Activated T-cell treated with anti-CD3 and anti-CD28 coated beads, Interleukin-2, amount 50 U/mL, for 4 hours (primary cell): ENCODE data around the gene POFUT2. TPM values are rescaled to one million over a fixed set of nuclear protein-coding genes. Genes with fewer than 3 reads are reported as not detected.
"Not testable (repeated sequence)": the region's sequence is repeated elsewhere in the genome, so short reads cannot be mapped to it uniquely, and the experiment has no call there.

Experiments
- ATAC-seq, 2 donors: fragments of 200-7000 bp; cut with Tn5 transposase; one replicate each; pipeline ENCODE4 v1.10.0; 2021
- DNase-seq: peaks from one replicate; pipeline ENCODE4 v3.0.0-alpha.2; 2020
- H3K27me3 Mint-ChIP-seq: one replicate; pipeline ENCODE4 v1.8.0; 2021; ENCODE audit warnings: low read depth, mixed read lengths
- H3K36me3 Mint-ChIP-seq: one replicate; pipeline ENCODE4 v1.8.0; 2022; ENCODE audit warnings: mixed read lengths; ENCODE audit not compliant: insufficient read depth
- H3K4me1 Mint-ChIP-seq: one replicate; pipeline ENCODE4 v1.8.0; 2021; ENCODE audit warnings: low read depth, mixed read lengths
- H3K4me3 Mint-ChIP-seq: one replicate; pipeline ENCODE4 v1.8.0; 2021; ENCODE audit warnings: mild to moderate bottlenecking, moderate library complexity, mixed read lengths
- H3K9me3 Mint-ChIP-seq: one replicate; pipeline ENCODE4 v1.8.0; 2021; ENCODE audit warnings: mixed read lengths
- total RNA-seq, 3 donors: library from RNA; stranded (reverse); gene quantifications; one replicate each; pipeline ENCODE4 v1.2.1, GENCODE V29; 2021

Gene POFUT2
- total RNA-seq, 3 donors from 2014 or later = 14.4 to 17.1 (median 15.1) TPM

DNA sequence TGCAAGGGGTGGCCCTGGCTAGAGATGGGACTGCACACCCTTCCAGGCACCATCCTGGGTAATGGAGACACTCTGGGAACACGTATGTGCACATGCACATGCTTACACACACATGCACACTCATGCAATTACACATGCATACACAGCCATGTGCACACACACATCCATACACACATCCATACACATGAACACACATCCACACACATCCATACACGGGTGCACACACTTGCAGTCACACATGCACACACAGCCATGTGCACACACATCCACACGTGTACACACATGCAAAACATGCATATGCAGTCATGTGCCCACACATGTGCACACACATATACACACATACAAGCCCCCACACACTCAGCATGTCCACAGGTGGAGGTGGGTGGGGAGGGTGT lies 22.3 kb upstream of the POFUT2 start:
- DNase-seq (no peak), ATAC-seq (no peak)
- peaks cover 25% of the 10 kb centered on the region for H3K4me1 Mint-ChIP-seq
- peaks cover 3% of the 10 kb centered on the region for H3K9me3 Mint-ChIP-seq
- H3K36me3 Mint-ChIP-seq = no peaks in the 10 kb centered on the region
- H3K4me3 Mint-ChIP-seq = no peak overlapping the region
- H3K27me3 Mint-ChIP-seq = peaks cover 10% of the 10 kb centered on the region

DNA sequence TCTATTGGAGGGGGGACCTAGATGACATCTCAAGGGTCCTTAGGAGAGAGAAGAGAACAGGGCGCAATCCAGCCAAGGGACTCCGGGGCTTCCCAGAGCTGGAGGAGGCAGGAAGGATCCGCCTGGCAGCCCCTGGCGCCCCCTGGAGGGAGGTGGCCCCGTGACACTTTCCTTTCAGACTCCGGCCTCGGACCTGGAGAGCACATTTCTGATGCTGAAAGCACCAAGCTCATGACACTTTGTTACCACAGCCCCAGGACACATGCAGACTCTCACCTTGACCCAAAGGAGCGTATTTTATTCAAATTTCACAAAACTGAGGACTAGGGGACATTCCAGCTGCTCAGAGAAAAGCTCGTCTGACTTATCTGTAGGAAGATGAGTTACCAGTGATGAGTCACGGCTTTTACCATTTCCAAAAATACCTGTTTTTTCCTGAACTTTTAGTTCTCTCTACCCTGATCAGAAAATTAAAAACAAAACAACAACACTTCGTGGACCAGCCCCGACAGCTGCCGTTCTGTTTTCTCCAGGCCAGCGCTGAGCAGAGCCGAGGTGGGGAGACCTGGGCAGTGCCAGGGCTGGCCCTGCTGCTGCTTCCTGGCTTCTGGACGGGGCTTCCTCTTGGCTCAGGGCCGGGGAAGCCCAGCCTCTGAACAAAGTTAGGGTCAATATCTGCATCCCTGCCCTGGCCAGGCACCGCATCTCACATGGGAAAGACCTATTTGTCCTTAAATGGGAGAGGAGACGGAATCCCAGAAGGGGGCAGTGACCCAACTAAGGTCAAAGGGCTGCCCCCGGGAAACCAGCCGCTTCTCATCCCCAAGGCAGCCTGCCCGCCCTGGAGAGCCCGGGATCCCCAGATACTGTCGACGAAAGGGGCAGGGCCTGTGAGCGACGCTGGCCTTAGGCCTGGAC lies 21.6 kb upstream of the POFUT2 start:
- Mint-ChIP-seq H3K36me3 (no peaks in the 10 kb centered on the region), H3K9me3 (peaks cover 3% of the 10 kb centered on the region), H3K4me3 (no peak overlapping the region), H3K27me3 (peaks cover 10% of the 10 kb centered on the region), H3K4me1 (peaks cover 31% of the 10 kb centered on the region)
- peak; percentile 34 to 43 for ATAC-seq
- DNase-seq = no peak

DNA sequence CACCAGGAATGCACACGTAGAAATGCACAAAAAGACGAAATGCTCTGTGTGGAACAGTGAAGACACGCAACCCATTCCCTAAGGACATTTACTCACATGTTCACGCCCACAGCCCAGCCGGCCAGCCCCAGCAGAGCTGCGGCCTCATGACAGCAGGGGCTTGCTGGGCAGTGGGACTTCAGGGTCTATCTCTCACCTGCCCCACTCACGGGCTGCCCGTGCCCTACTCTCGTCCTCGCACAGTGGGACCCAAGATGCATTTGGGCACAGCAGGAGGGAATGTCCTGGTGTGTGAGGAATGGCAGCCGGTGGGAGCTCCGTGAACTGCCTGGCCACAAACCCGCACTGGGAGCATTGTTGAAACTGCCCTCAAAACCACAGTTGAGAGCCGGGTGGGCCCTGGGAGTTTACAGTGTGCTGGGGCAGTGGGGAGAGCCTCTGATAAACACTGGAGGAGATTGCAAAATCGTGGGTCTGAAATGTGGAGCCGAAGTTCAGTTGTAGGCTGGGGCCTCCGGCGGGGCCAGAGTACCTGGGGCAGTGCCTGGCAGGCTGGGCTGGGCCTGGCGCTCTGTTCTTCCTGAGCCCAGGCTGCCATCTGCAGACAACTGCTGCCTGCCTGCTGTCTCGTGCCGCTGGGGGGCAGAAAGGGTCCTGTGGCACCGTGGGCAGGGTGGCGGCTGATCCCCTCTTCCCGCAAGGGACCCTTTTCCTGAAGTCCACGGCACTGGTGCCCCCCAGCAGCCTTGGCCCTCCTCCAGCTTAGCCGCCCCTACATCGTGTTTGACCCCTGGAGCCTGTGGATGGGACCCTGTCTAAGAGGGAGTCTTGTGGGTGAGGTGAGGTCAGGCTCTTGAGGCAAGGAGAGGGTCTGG lies 20.7 kb upstream of the POFUT2 start:
- peaks cover 36% of the 10 kb centered on the region for H3K4me1 Mint-ChIP-seq
- ATAC-seq (no peak), DNase-seq (no peak)
- peaks cover 10% of the 10 kb centered on the region for H3K27me3 Mint-ChIP-seq
- no peak overlapping the region for H3K4me3 Mint-ChIP-seq
- no peaks in the 10 kb centered on the region for H3K36me3 Mint-ChIP-seq
- H3K9me3 Mint-ChIP-seq = peaks cover 3% of the 10 kb centered on the region

DNA sequence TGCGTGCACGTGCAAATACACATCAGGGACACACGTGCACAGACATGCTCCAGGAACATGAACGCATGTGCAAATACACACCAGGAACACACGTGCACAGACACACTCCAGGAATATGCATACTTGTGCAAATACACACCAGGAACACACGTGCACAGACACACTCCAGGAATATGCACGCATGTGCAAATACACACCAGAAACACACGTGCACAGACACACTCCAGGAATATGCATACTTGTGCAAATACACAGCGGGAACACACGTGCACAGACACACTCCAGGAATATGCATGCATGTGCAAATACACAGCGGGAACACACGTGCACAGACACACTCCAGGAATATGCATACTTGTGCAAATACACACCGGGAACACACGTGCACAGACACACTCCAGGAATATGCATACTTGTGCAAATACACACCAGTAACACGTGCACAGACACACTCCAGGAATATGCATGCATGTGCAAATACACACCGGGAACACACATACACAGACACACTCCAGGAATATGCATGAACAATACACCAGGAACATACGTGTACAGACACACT lies 20.0 kb upstream of the POFUT2 start:
- DNase-seq, H3K9me3 Mint-ChIP-seq, H3K4me3 Mint-ChIP-seq, H3K36me3 Mint-ChIP-seq, ATAC-seq: not testable (repeated sequence)
- peaks cover 10% of the 10 kb centered on the region for H3K27me3 Mint-ChIP-seq
- H3K4me1 Mint-ChIP-seq = peaks cover 37% of the 10 kb centered on the region

DNA sequence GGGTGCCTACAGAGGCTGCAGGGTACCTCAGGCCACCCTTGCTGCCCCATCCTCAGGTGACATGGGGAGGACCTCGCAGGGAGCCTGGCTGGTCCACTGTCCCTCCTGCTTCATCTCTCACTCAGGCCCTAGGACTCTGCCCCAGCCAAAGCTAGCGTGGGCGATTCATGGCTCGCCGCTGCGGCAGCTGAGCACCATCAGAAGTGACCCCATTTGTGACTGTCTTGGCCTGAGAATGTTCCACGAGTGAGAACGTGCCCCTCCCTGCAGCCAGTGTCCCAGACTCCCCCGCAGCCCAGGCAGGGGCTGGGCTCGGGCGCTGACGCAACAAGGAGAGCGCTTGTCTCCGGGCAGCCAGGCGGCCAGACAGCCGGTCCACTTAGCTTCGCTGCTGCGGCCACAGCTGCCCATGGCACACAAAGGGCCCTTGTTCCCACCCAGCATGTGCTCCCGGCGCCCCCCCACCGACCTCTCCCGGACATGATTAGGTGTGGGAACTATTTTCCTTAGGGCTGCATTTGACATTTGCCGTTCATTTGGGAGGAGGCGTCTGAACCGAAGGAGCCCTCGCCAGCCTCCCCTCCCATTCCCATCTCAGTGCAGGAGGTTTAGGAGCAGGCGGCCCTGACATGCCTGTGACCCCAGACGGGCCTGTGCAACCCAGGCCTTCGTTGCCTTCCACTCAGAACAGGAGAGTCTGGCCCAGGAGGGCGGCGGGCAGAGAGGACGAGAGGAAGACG lies 19.3 kb upstream of the POFUT2 start:
- peaks cover 39% of the 10 kb centered on the region for H3K4me1 Mint-ChIP-seq

DNA sequence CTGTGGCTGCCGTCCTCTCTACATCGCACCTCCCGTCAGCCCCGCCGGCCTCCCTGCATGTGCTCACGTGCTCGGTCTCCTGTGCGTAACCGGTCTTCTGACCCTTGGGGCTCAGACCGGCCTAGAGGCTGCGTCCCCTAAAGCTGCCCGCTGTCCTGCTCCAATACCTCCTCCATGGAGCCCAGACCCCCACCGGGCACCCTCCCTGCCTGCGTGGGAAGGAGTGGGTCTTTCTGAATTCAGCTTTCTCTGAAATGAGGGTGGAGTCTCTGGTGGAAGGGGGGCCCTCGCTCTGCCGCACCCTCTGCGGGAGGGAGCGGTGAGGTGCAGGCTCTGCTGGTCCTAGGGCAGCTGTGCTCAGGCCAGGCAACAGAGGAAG lies 18.7 kb upstream of the POFUT2 start:
- ATAC-seq = no peak
- H3K4me3 Mint-ChIP-seq = no peak overlapping the region
- no peaks in the 10 kb centered on the region for H3K9me3 Mint-ChIP-seq
- no peaks in the 10 kb centered on the region for H3K36me3 Mint-ChIP-seq
- DNase-seq = no peak
- peaks cover 41% of the 10 kb centered on the region for H3K4me1 Mint-ChIP-seq
- peaks cover 10% of the 10 kb centered on the region for H3K27me3 Mint-ChIP-seq

More for the DNA sequence above, 19.3 kb upstream of the POFUT2 start:
- no peak for ATAC-seq
- Mint-ChIP-seq H3K36me3 (no peaks in the 10 kb centered on the region), H3K4me3 (no peak overlapping the region), H3K9me3 (no peaks in the 10 kb centered on the region), H3K27me3 (peaks cover 10% of the 10 kb centered on the region)
- no peak for DNase-seq

DNA sequence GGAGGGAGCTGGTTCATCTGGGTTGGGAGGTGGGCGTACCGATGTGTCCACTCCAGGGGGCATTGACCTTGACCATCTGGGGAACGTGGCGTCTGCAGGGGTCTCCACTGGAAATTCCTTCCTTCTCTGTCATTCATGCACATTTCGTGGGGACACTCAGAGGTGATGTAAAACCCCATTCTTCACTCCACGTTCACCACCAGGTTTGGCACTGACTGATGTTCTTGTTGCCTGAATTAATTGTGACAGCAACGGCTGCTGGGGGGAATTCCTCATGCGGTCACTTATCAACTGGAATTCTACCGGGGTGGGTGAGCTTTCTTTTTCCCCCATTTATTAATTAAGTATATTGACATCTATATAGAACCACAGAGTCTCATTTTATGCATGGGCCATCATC lies 18.1 kb upstream of the POFUT2 start:
- peaks cover 41% of the 10 kb centered on the region for H3K4me1 Mint-ChIP-seq
- H3K36me3 Mint-ChIP-seq = no peaks in the 10 kb centered on the region
- ATAC-seq (no peak), DNase-seq (no peak)
- no peaks in the 10 kb centered on the region for H3K9me3 Mint-ChIP-seq
- H3K27me3 Mint-ChIP-seq = peaks cover 10% of the 10 kb centered on the region
- no peak overlapping the region for H3K4me3 Mint-ChIP-seq

DNA sequence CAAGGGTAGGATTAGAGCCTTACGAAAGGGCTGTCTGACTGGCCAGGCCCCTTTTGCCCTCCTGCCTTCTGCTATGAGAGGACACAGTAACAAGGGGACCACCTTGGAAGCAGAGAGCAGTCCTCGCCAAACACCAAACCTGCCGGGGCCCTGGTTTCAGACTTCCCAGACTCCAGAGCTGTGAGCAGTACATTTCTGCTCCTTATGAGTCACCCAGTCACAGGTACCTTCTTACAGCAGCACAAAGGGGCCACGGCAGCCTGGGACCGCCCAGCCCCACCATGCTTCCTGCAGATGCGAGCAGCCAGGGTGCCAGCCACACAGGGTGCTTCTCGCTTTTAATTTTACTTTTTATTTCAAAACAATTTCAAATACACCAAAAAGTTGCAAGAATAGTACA lies 17.2 kb upstream of the POFUT2 start:
- Mint-ChIP-seq H3K4me3 (no peak overlapping the region), H3K36me3 (no peaks in the 10 kb centered on the region), H3K4me1 (peaks cover 41% of the 10 kb centered on the region), H3K27me3 (peaks cover 10% of the 10 kb centered on the region), H3K9me3 (no peaks in the 10 kb centered on the region)
- ATAC-seq (peak in 1 of 2 donors; percentile 29), DNase-seq (no peak)

DNA sequence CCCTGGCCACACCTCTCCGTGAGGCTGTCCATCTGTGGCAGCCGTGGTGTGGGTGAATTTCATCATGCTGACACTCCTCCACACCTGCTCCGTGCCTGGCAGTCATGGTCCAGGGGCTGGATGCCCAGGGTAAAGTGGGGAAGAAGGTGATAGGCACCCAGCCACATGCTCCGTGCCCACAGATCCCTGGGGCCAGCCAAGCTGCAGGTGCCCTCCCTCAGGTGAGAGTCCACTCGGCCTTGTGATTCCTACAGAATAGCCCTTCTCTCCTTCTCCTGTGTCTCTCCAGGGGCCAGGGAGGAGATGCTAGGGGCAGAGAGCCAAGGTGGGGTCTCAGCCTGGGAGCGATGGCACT lies 16.8 kb upstream of the POFUT2 start:
- Mint-ChIP-seq H3K36me3 (no peaks in the 10 kb centered on the region), H3K4me1 (peaks cover 40% of the 10 kb centered on the region), H3K9me3 (no peaks in the 10 kb centered on the region), H3K27me3 (peaks cover 10% of the 10 kb centered on the region), H3K4me3 (no peak overlapping the region)
- ATAC-seq (no peak), DNase-seq (no peak)

DNA sequence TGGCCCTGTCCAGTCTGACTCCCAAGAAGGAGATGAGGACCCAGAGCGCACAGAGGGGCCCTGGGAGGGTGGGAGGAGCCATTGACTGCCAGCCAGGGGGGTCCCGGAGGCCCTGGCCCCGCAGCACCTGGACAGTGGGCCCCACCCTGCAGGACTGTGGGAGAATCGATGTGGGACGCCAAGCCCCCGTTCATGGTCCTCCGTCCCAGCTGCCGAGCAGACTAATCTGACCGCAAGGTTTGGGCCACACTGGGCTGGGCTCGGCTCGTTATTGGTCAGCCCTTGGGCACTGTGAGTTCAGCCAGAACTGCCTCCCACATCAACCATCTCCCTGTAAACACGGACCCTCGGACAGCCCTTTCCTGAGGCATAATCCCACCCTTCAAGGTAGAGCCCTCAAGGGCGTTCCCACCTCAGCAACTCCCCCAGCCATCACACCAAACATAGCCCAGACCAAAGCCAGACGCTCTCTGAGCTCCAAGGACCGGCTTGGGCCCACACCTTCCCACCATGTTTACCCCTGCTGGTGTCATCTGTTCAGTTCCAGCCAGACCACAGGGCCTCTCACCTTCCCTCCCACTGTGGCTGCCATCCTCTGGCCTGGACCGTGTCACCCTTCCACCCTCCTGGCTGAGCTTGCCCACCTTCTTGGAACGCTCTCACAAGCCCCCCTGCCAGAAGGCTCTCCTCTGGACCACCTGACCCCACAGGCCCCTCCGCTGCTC lies 16.2 kb upstream of the POFUT2 start:
- no peak for ATAC-seq
- no peak overlapping the region for H3K4me3 Mint-ChIP-seq
- peaks cover 35% of the 10 kb centered on the region for H3K4me1 Mint-ChIP-seq
- peaks cover 8% of the 10 kb centered on the region for H3K27me3 Mint-ChIP-seq
- no peaks in the 10 kb centered on the region for H3K9me3 Mint-ChIP-seq
- DNase-seq = no peak
- no peaks in the 10 kb centered on the region for H3K36me3 Mint-ChIP-seq

DNA sequence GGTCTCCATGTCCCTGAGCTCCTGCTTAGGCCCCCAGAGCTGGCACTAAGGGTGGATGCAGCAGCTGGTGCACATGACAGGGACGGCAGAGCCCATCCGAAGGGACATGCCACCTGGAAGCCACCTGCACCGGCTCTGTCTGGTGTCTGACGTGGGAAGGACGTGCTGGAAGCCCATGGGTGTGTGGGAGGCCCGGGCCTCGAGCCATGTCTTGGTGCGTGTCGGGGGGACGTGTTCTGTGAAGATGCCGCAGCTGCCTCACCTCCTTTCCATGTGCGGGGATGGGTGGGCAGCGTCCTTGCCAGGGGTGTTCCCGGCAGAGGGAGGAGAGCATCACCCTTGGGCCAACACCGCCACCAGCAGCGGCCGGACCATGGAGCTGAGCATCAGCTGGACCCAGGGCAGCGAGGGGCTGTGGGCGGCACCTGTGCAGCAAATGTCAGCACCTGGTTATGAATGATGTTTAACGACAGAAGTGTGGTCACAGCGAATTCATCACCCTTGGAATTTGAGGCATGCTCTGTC lies 15.5 kb upstream of the POFUT2 start:
- H3K36me3 Mint-ChIP-seq = no peaks in the 10 kb centered on the region
- H3K4me3 Mint-ChIP-seq = no peak overlapping the region
- no peak for DNase-seq
- no peaks in the 10 kb centered on the region for H3K9me3 Mint-ChIP-seq
- H3K4me1 Mint-ChIP-seq = peaks cover 33% of the 10 kb centered on the region
- no peak for ATAC-seq
- peaks cover 4% of the 10 kb centered on the region for H3K27me3 Mint-ChIP-seq

DNA sequence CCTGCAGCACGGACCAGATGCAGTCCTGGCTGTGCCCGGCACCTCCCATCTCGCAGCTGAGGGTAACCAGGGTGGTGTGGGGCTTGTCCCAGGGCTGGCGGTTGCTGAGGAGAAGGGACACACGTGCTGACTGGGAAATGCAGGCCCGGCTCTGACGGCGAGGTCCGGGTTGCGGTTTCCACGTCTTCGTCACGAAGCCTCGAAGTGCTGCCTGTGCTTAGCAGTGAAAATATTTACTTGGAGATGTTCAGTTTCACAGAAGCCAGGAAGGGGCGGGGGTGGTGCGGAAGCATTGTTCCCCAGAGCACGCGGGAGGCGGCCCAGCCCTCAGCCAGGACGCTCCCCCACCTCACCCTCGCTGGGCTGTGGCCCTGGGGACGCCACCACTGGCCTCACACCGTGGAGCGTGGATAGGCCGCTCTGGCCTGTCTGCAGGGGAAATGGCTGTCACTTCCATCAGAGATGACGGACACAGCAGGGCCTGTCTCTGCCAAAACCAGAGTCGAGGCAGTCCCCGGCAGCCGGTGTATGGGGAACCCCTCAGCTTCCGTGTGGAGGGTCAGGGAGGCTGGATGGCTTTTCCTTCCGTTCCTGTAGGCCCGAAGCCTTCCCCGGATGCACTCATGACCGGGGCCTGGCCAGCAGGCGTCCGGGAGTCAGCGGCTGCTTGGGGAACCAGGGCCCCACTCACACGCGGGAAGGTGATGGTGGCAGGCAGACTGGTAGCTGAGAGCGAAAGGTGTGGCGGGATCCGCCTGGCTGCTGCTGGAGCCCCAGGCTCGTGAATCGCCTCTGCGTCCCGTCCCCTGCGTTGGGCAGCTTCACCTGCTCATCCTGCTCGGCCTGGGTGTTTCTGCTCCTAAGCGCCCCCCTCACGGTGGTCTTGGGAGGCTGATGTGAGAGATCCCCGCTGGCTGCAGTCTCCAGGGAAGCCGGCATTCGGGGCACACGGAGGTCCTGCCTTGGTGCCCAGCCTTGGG lies 14.7 kb upstream of the POFUT2 start:
- Mint-ChIP-seq H3K9me3 (no peaks in the 10 kb centered on the region), H3K36me3 (no peaks in the 10 kb centered on the region), H3K4me3 (no peak overlapping the region), H3K4me1 (peaks cover 31% of the 10 kb centered on the region), H3K27me3 (peaks cover 2% of the 10 kb centered on the region)
- peak; percentile 51 for DNase-seq
- peak; percentile 78 for ATAC-seq
